ENCODE measurements around the gene ARSI.

Gene ARSI

DNA sequence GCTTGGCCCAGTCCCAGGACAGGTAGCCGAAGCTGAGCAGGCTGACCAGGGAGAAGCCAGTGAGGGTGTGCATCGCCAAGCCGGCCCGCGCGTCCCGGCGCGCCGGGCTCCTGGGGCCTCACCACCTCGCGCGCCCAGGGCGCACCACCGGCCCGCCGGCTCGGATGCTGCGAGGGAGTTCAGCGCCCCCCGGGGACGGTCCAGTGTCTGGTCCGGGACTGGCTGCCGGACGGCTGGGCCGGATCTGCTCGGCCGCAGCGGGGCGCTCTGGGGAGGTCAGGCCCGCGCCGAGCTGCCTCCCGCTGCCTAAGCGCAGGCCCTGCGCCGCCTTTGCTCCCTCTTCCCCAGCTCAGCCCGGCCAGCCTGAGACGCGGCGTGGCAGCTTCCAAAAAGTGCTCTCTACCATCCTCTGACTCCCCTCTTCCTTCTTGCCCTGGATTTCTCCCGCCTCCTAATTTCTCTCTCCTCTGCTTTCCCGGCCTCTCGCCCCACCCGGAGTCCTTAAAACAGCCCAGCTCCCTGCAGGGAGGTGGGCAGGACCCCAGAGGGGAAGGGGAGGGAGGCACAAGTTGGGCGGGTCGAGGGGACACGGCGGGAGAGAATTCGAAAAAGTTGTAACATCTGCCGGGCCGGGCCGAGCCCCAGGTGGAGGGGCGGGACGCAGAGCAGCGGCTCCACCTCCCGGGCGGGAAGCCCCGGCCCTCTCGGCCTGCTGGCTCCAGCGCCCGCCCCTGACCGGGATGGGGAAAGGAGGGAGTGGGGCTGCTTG, at the start of gene ARSI:
TSS of gene ARSI (minus strand) at position 605 of the 769 bp plus-strand sequence. CDS start at position 73, 532 bp downstream.
- H3K9me3 Mint-ChIP-seq, result no peaks in the 10 kb centered on the region
- ATAC-seq (replicated peaks; ENCODE audit: extremely low read depth, poor library complexity, severe bottlenecking), result no peak

DNA sequence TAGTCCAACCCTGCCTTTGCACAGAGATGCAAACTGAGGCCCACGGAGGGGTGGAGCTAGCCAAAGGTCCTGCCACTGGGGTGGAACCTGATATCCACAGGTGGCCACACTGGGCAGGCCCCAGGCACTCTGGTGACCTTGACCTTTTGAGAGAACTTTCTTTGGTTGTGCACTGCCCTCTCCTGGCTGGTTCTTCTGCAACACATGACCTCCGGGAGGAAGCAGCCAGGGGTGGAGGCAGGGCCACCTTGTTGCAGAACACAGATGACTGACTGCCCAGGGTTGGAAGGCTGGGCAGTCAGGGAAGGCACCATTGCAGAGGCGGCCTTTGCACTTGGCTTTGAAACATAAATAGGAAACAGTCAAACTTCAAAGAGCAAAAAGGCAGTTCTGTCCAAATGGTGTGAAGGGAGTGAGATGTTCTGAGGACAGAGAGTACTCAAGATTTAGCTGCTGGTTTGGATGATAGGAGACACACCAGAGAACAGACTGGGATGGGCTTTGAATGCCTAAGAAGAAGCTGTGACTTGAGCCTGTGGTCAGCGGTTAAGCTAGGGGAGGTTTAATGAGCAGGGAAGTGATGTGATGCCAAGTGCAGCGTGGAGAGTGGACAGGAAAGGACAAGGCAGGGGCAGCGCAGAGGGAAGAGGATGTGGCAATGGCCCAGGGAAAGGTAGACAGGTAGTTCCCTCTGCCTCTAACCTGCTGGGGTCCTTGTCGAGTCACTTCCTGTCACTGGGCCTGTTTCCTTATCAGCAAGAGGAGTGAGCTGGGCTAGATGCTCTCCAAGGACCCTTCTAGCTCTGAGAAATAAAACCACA, 48.0 kb upstream of the ARSI start:
- DNase-seq (ENCODE audit: low spot score in 2 of 2) (no peak), ATAC-seq (replicated peaks; ENCODE audit: extremely low read depth, poor library complexity, severe bottlenecking) (peak; percentile 54)
- Mint-ChIP-seq H3K4me3 (no peak overlapping the region), H3K4me1 (peaks cover 9% of the 10 kb centered on the region), H3K27ac (ENCODE audit: low read depth) (peak overlapping the region; percentile 32), H3K9me3 (no peaks in the 10 kb centered on the region), H3K36me3 (ENCODE audit: insufficient read depth) (peaks cover 2% of the 10 kb centered on the region), H3K27me3 (no peaks in the 10 kb centered on the region)

More for the DNA sequence above, at the start of gene ARSI:
- no peak for DNase-seq (ENCODE audit: low spot score in 2 of 2)
- H3K4me3 Mint-ChIP-seq, result no peak within 1 kb of the TSS
- H3K27me3 Mint-ChIP-seq, result peaks cover 36% of the 10 kb centered on the region
- H3K36me3 Mint-ChIP-seq (ENCODE audit: insufficient read depth), result no peaks in the 10 kb centered on the region
- no peak within 1 kb of the TSS for H3K27ac Mint-ChIP-seq (ENCODE audit: low read depth)
- H3K4me1 Mint-ChIP-seq, result peaks cover 6% of the 10 kb centered on the region

DNA sequence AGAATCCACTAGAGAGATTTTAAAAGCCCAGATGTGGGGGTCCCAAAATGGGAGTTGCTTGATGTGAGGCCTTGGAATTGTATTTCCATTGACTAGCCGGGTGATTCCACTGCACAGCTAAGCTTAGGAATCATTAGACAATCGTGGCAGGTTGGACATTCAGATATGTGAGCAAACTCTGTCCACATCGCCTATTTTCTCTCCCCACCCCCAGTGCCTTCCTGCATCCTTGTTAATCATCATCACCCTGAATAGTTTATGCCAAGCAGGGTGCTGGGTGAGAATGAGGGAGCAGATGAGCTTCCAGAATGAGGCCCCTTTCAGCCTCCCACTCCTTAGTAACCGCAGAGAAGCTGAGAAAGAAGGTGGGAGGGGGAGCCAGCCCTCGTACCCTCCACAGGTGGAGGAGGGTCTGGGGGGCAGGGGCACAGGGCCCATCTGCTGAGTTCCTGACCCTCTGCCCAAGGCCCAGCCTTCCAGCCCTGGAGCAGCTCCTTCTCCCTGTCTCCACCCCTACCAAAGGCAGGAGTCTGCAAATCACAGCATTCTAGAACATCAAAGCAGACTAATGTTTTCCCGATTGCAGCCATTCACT, 47.1 kb upstream of the ARSI start:
- H3K4me3 Mint-ChIP-seq, result no peak overlapping the region
- H3K27me3 Mint-ChIP-seq, result no peaks in the 10 kb centered on the region
- H3K4me1 Mint-ChIP-seq, result peaks cover 9% of the 10 kb centered on the region
- peaks cover 2% of the 10 kb centered on the region for H3K36me3 Mint-ChIP-seq (ENCODE audit: insufficient read depth)
- ATAC-seq (replicated peaks; ENCODE audit: extremely low read depth, poor library complexity, severe bottlenecking), result no peak
- H3K27ac Mint-ChIP-seq (ENCODE audit: low read depth), result peak overlapping the region; percentile 32
- H3K9me3 Mint-ChIP-seq, result no peaks in the 10 kb centered on the region
- DNase-seq (ENCODE audit: low spot score in 2 of 2), result no peak

DNA sequence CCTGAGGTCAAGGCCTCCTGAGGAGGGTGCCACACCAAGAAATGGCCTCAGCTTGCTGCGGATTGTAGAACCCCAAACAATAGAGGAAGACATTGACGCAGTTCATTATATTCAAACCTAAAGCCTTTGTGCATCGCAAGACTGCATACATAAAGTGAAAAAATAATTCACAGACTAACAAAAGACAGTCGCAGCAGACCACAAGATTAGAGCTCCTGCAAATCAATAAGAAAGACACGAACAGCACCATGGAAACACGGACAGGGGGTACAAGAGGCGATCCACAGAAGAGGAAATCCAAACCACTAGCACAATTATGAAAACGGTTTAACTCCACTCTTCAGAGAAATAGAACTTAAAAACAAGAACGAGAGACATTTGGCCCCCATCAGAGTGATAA, 44.7 kb upstream of the ARSI start:
- no peaks in the 10 kb centered on the region for H3K27me3 Mint-ChIP-seq
- H3K27ac Mint-ChIP-seq (ENCODE audit: low read depth), result no peak overlapping the region
- ATAC-seq (replicated peaks; ENCODE audit: extremely low read depth, poor library complexity, severe bottlenecking), result no peak
- H3K4me3 Mint-ChIP-seq, result no peak overlapping the region
- DNase-seq (ENCODE audit: low spot score in 2 of 2), result no peak
- H3K36me3 Mint-ChIP-seq (ENCODE audit: insufficient read depth), result no peaks in the 10 kb centered on the region
- H3K4me1 Mint-ChIP-seq, result peaks cover 21% of the 10 kb centered on the region
- H3K9me3 Mint-ChIP-seq, result no peaks in the 10 kb centered on the region

- peaks cover 25% of the 10 kb centered on the region for H3K4me1 Mint-ChIP-seq
- H3K9me3 Mint-ChIP-seq, result no peaks in the 10 kb centered on the region
Observed at GRCh38 chr5:150347003-150347402, 44.3 kb upstream of the ARSI start.

GRCh38 chr5:150346592-150346991, 43.9 kb upstream of the ARSI start:
- Mint-ChIP-seq H3K9me3 (no peaks in the 10 kb centered on the region), H3K36me3 (ENCODE audit: insufficient read depth) (no peaks in the 10 kb centered on the region), H3K27ac (ENCODE audit: low read depth) (no peak overlapping the region), H3K27me3 (no peaks in the 10 kb centered on the region), H3K4me3 (no peak overlapping the region), H3K4me1 (peaks cover 25% of the 10 kb centered on the region)
- DNase-seq (ENCODE audit: low spot score in 2 of 2) (no peak), ATAC-seq (replicated peaks; ENCODE audit: extremely low read depth, poor library complexity, severe bottlenecking) (no peak)

More at GRCh38 chr5:150347003-150347402, 44.3 kb upstream of the ARSI start:
- no peaks in the 10 kb centered on the region for H3K27me3 Mint-ChIP-seq
- DNase-seq (ENCODE audit: low spot score in 2 of 2) (no peak), ATAC-seq (replicated peaks; ENCODE audit: extremely low read depth, poor library complexity, severe bottlenecking) (no peak)
- H3K36me3 Mint-ChIP-seq (ENCODE audit: insufficient read depth), result no peaks in the 10 kb centered on the region
- H3K27ac Mint-ChIP-seq (ENCODE audit: low read depth), result no peak overlapping the region
- H3K4me3 Mint-ChIP-seq, result no peak overlapping the region

DNA sequence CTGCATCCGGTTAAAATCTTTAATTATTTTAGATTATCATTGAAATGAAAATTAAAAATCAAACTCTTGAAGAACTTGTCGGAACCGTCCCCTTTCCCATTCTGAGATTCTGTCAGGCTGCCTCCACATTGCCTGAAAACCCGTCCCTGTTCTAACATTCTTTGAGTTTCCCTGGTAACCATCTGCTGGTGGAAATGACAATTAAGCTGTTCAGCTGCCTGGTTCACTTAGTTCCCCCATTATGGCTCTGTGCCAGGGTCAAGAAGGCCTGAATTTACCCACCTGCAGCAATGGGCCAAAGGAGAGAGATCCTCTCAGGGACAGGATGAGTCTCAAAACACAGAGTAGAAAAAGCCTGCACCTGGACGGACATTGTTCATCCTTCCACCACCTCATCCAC, 43.0 kb upstream of the ARSI start:
- Mint-ChIP-seq H3K9me3 (no peaks in the 10 kb centered on the region), H3K27me3 (no peaks in the 10 kb centered on the region), H3K36me3 (ENCODE audit: insufficient read depth) (no peaks in the 10 kb centered on the region), H3K27ac (ENCODE audit: low read depth) (no peak overlapping the region), H3K4me3 (no peak overlapping the region), H3K4me1 (peaks cover 20% of the 10 kb centered on the region)
- DNase-seq (ENCODE audit: low spot score in 2 of 2) (no peak), ATAC-seq (replicated peaks; ENCODE audit: extremely low read depth, poor library complexity, severe bottlenecking) (no peak)

GRCh38 chr5:150343994-150344631, 41.4 kb upstream of the ARSI start:
- no peak for DNase-seq (ENCODE audit: low spot score in 2 of 2)
- Mint-ChIP-seq H3K4me1 (peaks cover 15% of the 10 kb centered on the region), H3K27me3 (no peaks in the 10 kb centered on the region), H3K36me3 (ENCODE audit: insufficient read depth) (no peaks in the 10 kb centered on the region), H3K27ac (ENCODE audit: low read depth) (no peak overlapping the region), H3K4me3 (no peak overlapping the region), H3K9me3 (no peaks in the 10 kb centered on the region)
- ATAC-seq (replicated peaks; ENCODE audit: extremely low read depth, poor library complexity, severe bottlenecking), result no peak

- ATAC-seq (replicated peaks; ENCODE audit: extremely low read depth, poor library complexity, severe bottlenecking) (no peak), DNase-seq (ENCODE audit: low spot score in 2 of 2) (no peak)
- H3K27me3 Mint-ChIP-seq, result no peaks in the 10 kb centered on the region
- H3K9me3 Mint-ChIP-seq, result no peaks in the 10 kb centered on the region
- H3K27ac Mint-ChIP-seq (ENCODE audit: low read depth), result peak overlapping the region; percentile 74
- H3K4me3 Mint-ChIP-seq, result no peak overlapping the region
- no peaks in the 10 kb centered on the region for H3K36me3 Mint-ChIP-seq (ENCODE audit: insufficient read depth)
- peaks cover 15% of the 10 kb centered on the region for H3K4me1 Mint-ChIP-seq
Observed at GRCh38 chr5:150342583-150342982, 39.9 kb upstream of the ARSI start.

DNA sequence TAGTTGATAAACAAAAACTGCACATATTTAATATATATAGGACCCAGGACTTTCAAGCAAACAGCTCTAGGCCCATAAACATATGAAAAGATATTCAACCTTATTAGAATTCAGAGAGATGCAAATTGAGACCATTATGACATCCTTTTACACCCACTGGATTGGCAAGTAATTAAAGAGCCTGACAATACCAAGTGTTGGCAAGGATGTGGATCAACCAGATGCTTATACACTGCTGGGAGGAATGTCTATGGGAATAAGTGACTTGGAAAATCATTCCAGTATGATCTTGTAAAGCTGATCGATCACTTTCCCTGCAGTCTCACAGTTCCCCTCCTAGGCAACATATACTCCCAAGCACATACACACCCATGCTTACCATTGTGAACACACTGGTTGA, 39.3 kb upstream of the ARSI start:
- H3K4me3 Mint-ChIP-seq, result no peak overlapping the region
- peaks cover 15% of the 10 kb centered on the region for H3K4me1 Mint-ChIP-seq

DNA sequence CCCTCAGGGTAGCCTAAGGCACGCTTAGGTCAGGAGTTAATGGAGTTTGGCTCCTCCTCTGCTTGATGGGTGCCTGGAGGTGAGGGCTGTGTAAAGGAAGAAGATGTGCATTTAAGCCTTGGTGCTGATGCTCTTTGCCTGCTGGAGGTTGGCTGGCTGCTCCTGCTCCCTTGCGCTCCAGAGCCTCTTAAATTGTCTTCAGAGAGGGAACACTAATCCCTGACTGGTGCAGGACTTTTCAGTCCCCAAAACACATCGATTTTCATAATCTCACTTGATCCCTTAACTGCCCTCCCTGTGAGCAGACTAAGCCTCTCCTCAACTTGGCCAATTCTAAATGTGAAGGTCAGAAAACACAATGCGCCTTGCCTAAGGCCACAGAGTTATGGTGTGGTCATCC, 38.6 kb upstream of the ARSI start:
- no peaks in the 10 kb centered on the region for H3K9me3 Mint-ChIP-seq
- H3K4me3 Mint-ChIP-seq, result no peak overlapping the region
- H3K4me1 Mint-ChIP-seq, result peaks cover 15% of the 10 kb centered on the region
- no peak overlapping the region for H3K27ac Mint-ChIP-seq (ENCODE audit: low read depth)
- DNase-seq (ENCODE audit: low spot score in 2 of 2) (no peak), ATAC-seq (replicated peaks; ENCODE audit: extremely low read depth, poor library complexity, severe bottlenecking) (no peak)
- H3K36me3 Mint-ChIP-seq (ENCODE audit: insufficient read depth), result no peaks in the 10 kb centered on the region
- H3K27me3 Mint-ChIP-seq, result no peaks in the 10 kb centered on the region

More for the DNA sequence above, 39.3 kb upstream of the ARSI start:
- Mint-ChIP-seq H3K9me3 (no peaks in the 10 kb centered on the region), H3K27me3 (no peaks in the 10 kb centered on the region), H3K36me3 (ENCODE audit: insufficient read depth) (no peaks in the 10 kb centered on the region), H3K27ac (ENCODE audit: low read depth) (peak overlapping the region; percentile 74)
- ATAC-seq (replicated peaks; ENCODE audit: extremely low read depth, poor library complexity, severe bottlenecking), result no peak
- DNase-seq (ENCODE audit: low spot score in 2 of 2), result no peak

- no peak for ATAC-seq (replicated peaks; ENCODE audit: extremely low read depth, poor library complexity, severe bottlenecking)
- Mint-ChIP-seq H3K27me3 (no peaks in the 10 kb centered on the region), H3K9me3 (no peaks in the 10 kb centered on the region), H3K27ac (ENCODE audit: low read depth) (no peak overlapping the region), H3K36me3 (ENCODE audit: insufficient read depth) (no peaks in the 10 kb centered on the region), H3K4me1 (peaks cover 15% of the 10 kb centered on the region), H3K4me3 (no peak overlapping the region)
- no peak for DNase-seq (ENCODE audit: low spot score in 2 of 2)
Observed at GRCh38 chr5:150340614-150341255, 38.0 kb upstream of the ARSI start.

Measured in central memory CD8-positive, alpha-beta T cell (primary cell).